ENCODE measurements around the gene SPATA31D1.

SPATA31D1 gene

GRCh38 chr9:81971727-81972126 is 16.8 kb upstream of the SPATA31D1 start:
- no peak overlapping the region for H3K4me2 ChIP-seq (ENCODE audit: low read length)
- H3K79me2 ChIP-seq (ENCODE audit: insufficient read depth, low read length) = no peaks in the 10 kb centered on the region
- no peaks in the 10 kb centered on the region for H3K9me2 ChIP-seq (ENCODE audit: low read depth, low read length)
- H3K27me3 ChIP-seq (ENCODE audit: insufficient read depth, low read length) = 0 out of 2 replicates have a peak, but pooled peaks cover 6% of the 10 kb centered on the region
- no peaks in the 10 kb centered on the region for H3K9me3 ChIP-seq (ENCODE audit: low read length)
- H3K27ac ChIP-seq (ENCODE audit: low read depth, low read length, poor library complexity, severe bottlenecking) = no peak overlapping the region
- no peak overlapping the region for H2AFZ ChIP-seq (ENCODE audit: low read length)
- no peaks in the 10 kb centered on the region for H4K20me1 ChIP-seq (ENCODE audit: insufficient read depth, low read length)
- H3F3A ChIP-seq (ENCODE audit: insufficient read depth, low read length) = no peaks in the 10 kb centered on the region
- H3K4me1 ChIP-seq (ENCODE audit: insufficient read depth, low read length, severe bottlenecking) = no peaks in the 10 kb centered on the region
- TF ChIP-seq, protein P1, sequence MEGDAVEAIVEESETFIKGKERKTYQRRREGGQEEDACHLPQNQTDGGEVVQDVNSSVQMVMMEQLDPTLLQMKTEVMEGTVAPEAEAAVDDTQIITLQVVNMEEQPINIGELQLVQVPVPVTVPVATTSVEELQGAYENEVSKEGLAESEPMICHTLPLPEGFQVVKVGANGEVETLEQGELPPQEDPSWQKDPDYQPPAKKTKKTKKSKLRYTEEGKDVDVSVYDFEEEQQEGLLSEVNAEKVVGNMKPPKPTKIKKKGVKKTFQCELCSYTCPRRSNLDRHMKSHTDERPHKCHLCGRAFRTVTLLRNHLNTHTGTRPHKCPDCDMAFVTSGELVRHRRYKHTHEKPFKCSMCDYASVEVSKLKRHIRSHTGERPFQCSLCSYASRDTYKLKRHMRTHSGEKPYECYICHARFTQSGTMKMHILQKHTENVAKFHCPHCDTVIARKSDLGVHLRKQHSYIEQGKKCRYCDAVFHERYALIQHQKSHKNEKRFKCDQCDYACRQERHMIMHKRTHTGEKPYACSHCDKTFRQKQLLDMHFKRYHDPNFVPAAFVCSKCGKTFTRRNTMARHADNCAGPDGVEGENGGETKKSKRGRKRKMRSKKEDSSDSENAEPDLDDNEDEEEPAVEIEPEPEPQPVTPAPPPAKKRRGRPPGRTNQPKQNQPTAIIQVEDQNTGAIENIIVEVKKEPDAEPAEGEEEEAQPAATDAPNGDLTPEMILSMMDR (IDR thresholded peaks at IDR 0.05; ENCODE audit: low read length) = no peak
- no peak for TF ChIP-seq EZH2 (IDR thresholded peaks at IDR 0.05; ENCODE audit: borderline replicate concordance, low read length)
- H3K9ac ChIP-seq (ENCODE audit: low read length) = no peak overlapping the region
- no peak overlapping the region for H3K4me3 ChIP-seq (ENCODE audit: low read depth, low read length, poor library complexity, severe bottlenecking)
- no peaks in the 10 kb centered on the region for H3K36me3 ChIP-seq (ENCODE audit: insufficient read depth, low read length)

GRCh38 chr9:81974764-81975163 is 13.8 kb upstream of the SPATA31D1 start:
- H3K27me3 ChIP-seq (ENCODE audit: insufficient read depth, low read length) = 0 out of 2 replicates have a peak, but pooled peaks cover 2% of the 10 kb centered on the region

GRCh38 chr9:81976351-81976750 is 12.2 kb upstream of the SPATA31D1 start:
- Histone ChIP-seq H2AFZ (ENCODE audit: low read length) (no peak overlapping the region), H3K9ac (ENCODE audit: low read length) (no peak overlapping the region), H3K36me3 (ENCODE audit: insufficient read depth, low read length) (no peaks in the 10 kb centered on the region), H3K27me3 (ENCODE audit: insufficient read depth, low read length) (no peaks in the 10 kb centered on the region), H3K9me3 (ENCODE audit: low read length) (no peaks in the 10 kb centered on the region), H3K4me3 (ENCODE audit: low read depth, low read length, poor library complexity, severe bottlenecking) (no peak overlapping the region), H3K9me2 (ENCODE audit: low read depth, low read length) (no peaks in the 10 kb centered on the region), H3K4me2 (ENCODE audit: low read length) (no peak overlapping the region), H3K4me1 (ENCODE audit: insufficient read depth, low read length, severe bottlenecking) (peaks cover 17% of the 10 kb centered on the region), H3F3A (ENCODE audit: insufficient read depth, low read length) (no peaks in the 10 kb centered on the region), H3K27ac (ENCODE audit: low read depth, low read length, poor library complexity, severe bottlenecking) (no peak overlapping the region), H3K79me2 (ENCODE audit: insufficient read depth, low read length) (no peaks in the 10 kb centered on the region), H4K20me1 (ENCODE audit: insufficient read depth, low read length) (no peaks in the 10 kb centered on the region)
- no peak for TF ChIP-seq EZH2 (IDR thresholded peaks at IDR 0.05; ENCODE audit: borderline replicate concordance, low read length)
- TF ChIP-seq, protein P1 (IDR thresholded peaks at IDR 0.05; ENCODE audit: low read length) = no peak

More at GRCh38 chr9:81974764-81975163, 13.8 kb upstream of the SPATA31D1 start:
- TF ChIP-seq EZH2 (IDR thresholded peaks at IDR 0.05; ENCODE audit: borderline replicate concordance, low read length) = no peak
- TF ChIP-seq, protein P1 (IDR thresholded peaks at IDR 0.05; ENCODE audit: low read length) = no peak
- Histone ChIP-seq H4K20me1 (ENCODE audit: insufficient read depth, low read length) (no peaks in the 10 kb centered on the region), H3K9ac (ENCODE audit: low read length) (no peak overlapping the region), H3K9me2 (ENCODE audit: low read depth, low read length) (no peaks in the 10 kb centered on the region), H3K4me3 (ENCODE audit: low read depth, low read length, poor library complexity, severe bottlenecking) (no peak overlapping the region), H2AFZ (ENCODE audit: low read length) (no peak overlapping the region), H3K4me1 (ENCODE audit: insufficient read depth, low read length, severe bottlenecking) (peaks cover 12% of the 10 kb centered on the region), H3K27ac (ENCODE audit: low read depth, low read length, poor library complexity, severe bottlenecking) (no peak overlapping the region), H3K9me3 (ENCODE audit: low read length) (no peaks in the 10 kb centered on the region), H3K4me2 (ENCODE audit: low read length) (no peak overlapping the region), H3K36me3 (ENCODE audit: insufficient read depth, low read length) (no peaks in the 10 kb centered on the region), H3F3A (ENCODE audit: insufficient read depth, low read length) (no peaks in the 10 kb centered on the region), H3K79me2 (ENCODE audit: insufficient read depth, low read length) (no peaks in the 10 kb centered on the region)
